ENCODE data around the gene TJAP1.

DNA sequence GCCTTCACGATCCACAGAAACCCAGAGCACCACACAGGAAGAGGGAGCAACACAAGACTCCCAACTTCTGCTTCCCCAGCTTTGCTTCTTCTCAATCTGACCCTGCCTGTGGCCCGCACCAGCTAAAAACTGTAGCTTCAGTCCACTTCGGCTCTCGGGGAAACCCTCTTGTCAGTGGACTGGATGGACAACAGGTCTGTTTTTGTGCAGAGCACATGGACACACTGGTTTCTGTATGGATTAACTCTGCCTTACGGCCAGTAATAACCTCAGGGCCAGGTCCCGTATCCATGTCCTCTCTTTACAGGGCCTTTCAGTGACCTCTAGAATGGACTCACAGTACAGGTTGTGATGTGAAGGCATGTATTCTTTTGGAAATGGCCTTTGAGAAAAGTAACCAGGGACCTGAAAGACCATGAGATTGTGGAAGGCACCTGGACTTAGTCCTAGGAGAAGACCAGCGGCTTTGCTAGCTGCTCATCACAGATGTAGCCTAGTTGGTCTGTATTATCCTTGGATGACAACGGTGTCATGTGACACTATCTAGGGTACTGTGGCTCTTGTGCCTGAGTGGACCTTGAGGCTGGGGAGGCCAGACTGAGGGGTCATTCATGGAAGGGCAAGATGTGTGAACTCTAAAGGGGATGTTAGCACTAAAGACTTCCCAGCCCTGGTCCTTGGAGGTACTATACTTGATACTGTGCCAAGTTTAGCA is 45.3 kb downstream of the TJAP1 start:
- no peak; the same call in 1 of the 2 replicates for TF ChIP-seq POLR2A (IDR thresholded peaks at IDR 0.05; ENCODE audit: low read depth, low read length)
- TF ChIP-seq TAF1 (IDR thresholded peaks at IDR 0.05; ENCODE audit: borderline replicate concordance, low read depth, low read length) = no peak
